Tibial nerve (tissue), 4 donors: ENCODE results near the gene PHF21B. TPM values are rescaled to one million over a fixed set of nuclear protein-coding genes. Genes with fewer than 3 reads are reported as not detected.

ENCODE experiments used
- DNase-seq, 2 donors: peaks; one replicate each; pipeline ENCODE4 v3.0.0-alpha.2; 2019; ENCODE audit warnings: low spot score in 2 of 2
- H3K27ac ChIP-seq, 4 donors: fragments of 200-600 bp; sonication (generic) in 3 of 4; one replicate each; pipeline ENCODE4 v1.5.1; 2017 to 2019; ENCODE audit warnings: mild to moderate bottlenecking in 1 of 4
- H3K27me3 ChIP-seq, 2 donors: fragments of 200-600 bp; sonication (generic) in 1 of 2; one replicate each; pipeline versions ENCODE4 v1.5.1 to v1.6.0; 2017 to 2019
- H3K36me3 ChIP-seq, 3 donors: fragments of 200-600 bp; sonication (generic); one replicate each; pipeline ENCODE4 v1.5.1; 2018 to 2019
- H3K4me1 ChIP-seq, 4 donors: fragments of 200-600 bp; sonication (generic) in 3 of 4; one replicate each; pipeline ENCODE4 v1.5.1; 2017 to 2019
- H3K4me3 ChIP-seq, 4 donors: fragments of 200-600 bp; sonication (generic) in 3 of 4; one replicate each; pipeline ENCODE4 v1.5.1; 2017 to 2019; ENCODE audit warnings: mild to moderate bottlenecking in 1 of 4, moderate library complexity in 1 of 4
- H3K9me3 ChIP-seq, 4 donors: fragments of 200-600 bp; sonication (generic) in 3 of 4; one replicate each; pipeline ENCODE4 v1.5.1; 2017 to 2019
- CTCF ChIP-seq, 5 experiments: fragments of 200-600 bp in 3 of 5; fragments of 450-650 bp in 2 of 5; sonication (generic) in 3 of 5; IDR thresholded peaks; one replicate each; pipeline ENCODE4 v1.5.1; 2016 to 2019; ENCODE audit warnings: antibody characterized with exemption in 5 of 5, mild to moderate bottlenecking in 3 of 5, moderate library complexity in 2 of 5
- EP300 ChIP-seq, 2 donors: sonication (generic); formaldehyde crosslinking; IDR thresholded peaks; one replicate each; pipeline ENCODE4 v1.6.1; 2017; ENCODE audit warnings: antibody characterized with exemption in 2 of 2, mild to moderate bottlenecking in 1 of 2
- POLR2A ChIP-seq, 2 donors: fragments of 450-650 bp; IDR thresholded peaks; one replicate each; pipeline ENCODE4 v1.6.1; 2017; ENCODE audit warnings: antibody characterized with exemption in 2 of 2, mild to moderate bottlenecking in 2 of 2, moderate library complexity in 2 of 2
- WGBS, 2 donors: methylation state at CpG; one replicate each; pipeline ENCODE4 v1.1.5; 2018; 5-methylcytosine and 5-hydroxymethylcytosine counted together
- total RNA-seq, 4 donors: library from RNA; depleted of rRNA; stranded (reverse); fragments of >200 nt; gene quantifications; one replicate each; pipeline ENCODE4 v1.1.0, GENCODE V29; 2016

PHF21B gene
- total RNA-seq, 4 donors from 2014 or later: 0.39 to 4.2 (median 0.90) TPM; not detected in 1

DNA sequence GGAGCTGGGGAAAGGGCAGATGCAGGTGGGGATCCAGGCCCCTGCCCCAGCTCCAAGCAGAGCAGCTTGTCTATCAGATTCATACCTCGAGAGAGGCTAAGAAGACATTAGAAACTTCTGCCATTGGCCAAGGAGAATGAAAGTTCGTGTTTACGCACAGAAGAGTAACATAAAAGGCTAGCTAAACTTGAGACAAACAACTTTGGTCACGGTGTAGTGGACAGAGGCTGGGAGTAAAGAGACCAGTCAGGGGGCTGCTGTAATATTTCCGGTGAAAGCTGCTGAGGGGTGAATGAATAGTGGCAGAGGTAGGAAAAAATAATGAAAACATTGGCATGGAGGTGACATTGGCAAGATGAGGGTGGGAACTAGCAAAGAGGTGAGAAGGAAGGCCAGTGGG, 22.9 kb downstream of the PHF21B start:
- 85 to 90% methylated on average over 5 of the region's 5 CpGs for WGBS, 2 donors
- Histone ChIP-seq H3K9me3 (peaks cover 0 to 11% (median 0%) of the 10 kb centered on the region in 4 donors), H3K36me3 (no peaks in the 10 kb centered on the region), H3K4me1 (no peaks in the 10 kb centered on the region), H3K27ac (no peak overlapping the region), H3K27me3 (no peaks in the 10 kb centered on the region), H3K4me3 (no peak overlapping the region)
- DNase-seq: no peak
- TF ChIP-seq EP300 (IDR thresholded peaks at IDR 0.05) (no peak), POLR2A (IDR thresholded peaks at IDR 0.05) (no peak), CTCF (IDR thresholded peaks at IDR 0.05) (no peak)

DNA sequence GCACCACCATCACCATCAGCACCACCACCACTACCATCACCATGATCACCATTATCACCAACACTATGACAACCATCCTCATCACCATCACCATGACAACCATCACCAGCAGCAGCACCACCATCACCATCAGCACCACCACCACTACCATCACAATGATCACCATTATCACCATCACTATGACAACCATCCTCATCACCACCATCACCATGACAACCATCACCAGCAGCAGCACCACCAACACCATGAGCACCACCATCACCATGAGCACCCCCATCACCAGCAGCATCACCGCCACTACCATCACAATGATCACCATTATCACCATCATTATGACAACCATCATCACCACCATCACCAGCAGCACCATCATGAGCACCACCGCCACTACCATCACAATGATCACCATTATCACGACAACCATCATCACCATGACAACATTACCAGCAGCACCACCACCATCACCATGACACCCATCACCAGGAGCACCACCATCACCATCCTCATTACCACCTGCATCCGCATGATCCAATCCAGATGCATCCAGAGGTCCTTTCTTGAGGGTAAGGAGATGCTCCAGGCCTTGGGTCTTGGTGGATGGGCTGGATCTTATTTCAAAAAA, 23.8 kb downstream of the PHF21B start:
- TF ChIP-seq EP300 (IDR thresholded peaks at IDR 0.05): no peak
- TF ChIP-seq POLR2A (IDR thresholded peaks at IDR 0.05): no peak
- no peak for DNase-seq
- no peak overlapping the region for H3K27ac ChIP-seq
- H3K36me3 ChIP-seq: no peaks in the 10 kb centered on the region
- no peaks in the 10 kb centered on the region for H3K27me3 ChIP-seq
- no peak overlapping the region for H3K4me3 ChIP-seq
- H3K9me3 ChIP-seq: peaks cover 0 to 11% (median 0%) of the 10 kb centered on the region in 4 donors
- no peaks in the 10 kb centered on the region for H3K4me1 ChIP-seq
- 81 to 95% methylated on average over 4 of the region's 4 CpGs for WGBS, 2 donors

DNA sequence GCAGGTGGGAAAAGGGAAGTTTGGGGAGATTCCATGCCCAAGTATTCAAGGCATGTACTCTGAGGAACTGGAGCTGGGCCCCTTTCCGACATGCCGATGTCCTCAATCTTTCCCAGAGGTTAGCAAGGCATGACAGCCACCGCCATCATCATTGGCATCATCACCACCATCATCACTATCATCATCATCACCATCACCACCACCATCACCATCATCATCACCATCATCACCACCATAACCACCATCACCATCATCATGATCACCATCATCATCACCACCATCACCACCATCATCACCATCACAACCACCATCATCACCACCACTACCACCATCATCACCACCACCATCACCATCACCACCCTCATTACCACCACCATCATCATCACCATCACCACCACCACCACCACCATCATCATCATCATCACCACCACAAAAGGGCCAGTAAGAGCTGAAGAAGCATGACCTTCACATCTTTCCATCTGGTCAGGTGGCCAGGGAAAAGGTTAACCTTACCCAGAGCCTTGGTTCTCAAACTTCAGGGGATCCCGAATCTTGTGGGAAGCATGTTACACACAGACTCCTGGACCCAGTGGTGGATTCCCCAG, 25.8 kb downstream of the PHF21B start:
- Histone ChIP-seq H3K36me3 (no peaks in the 10 kb centered on the region), H3K27ac (no peak overlapping the region), H3K9me3 (no peaks in the 10 kb centered on the region), H3K27me3 (no peaks in the 10 kb centered on the region), H3K4me1 (no peaks in the 10 kb centered on the region), H3K4me3 (no peak overlapping the region)
- TF ChIP-seq EP300 (IDR thresholded peaks at IDR 0.05) (no peak), POLR2A (IDR thresholded peaks at IDR 0.05) (no peak), CTCF (IDR thresholded peaks at IDR 0.05) (no peak)
- 97% methylated on average over 4 of the region's 4 CpGs for WGBS, 2 donors
- DNase-seq: no peak

DNA sequence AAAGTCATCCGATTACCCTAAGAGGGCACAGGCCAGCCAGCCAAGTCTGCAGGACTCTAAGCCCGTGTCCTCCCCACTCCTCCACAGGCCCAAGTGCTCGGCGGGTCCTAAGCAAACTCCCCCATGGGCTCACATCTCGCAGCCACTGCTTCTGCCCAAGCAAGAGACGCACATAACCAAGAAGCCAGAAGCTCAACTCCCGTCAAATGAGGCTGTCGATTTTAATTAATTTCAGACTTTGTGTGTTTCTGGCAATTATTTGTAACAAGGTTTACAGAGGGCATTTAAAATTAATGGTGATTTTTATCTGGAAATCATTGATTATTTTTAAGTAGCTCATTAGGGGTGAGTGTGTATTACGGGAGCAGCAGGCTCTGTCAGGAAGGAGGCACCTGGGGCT, 27.4 kb downstream of the PHF21B start:
- Histone ChIP-seq H3K36me3 (no peaks in the 10 kb centered on the region), H3K4me3 (no peak overlapping the region), H3K9me3 (no peaks in the 10 kb centered on the region), H3K27me3 (no peaks in the 10 kb centered on the region), H3K4me1 (no peaks in the 10 kb centered on the region), H3K27ac (no peak overlapping the region)
- no peak for DNase-seq
- TF ChIP-seq CTCF (IDR thresholded peaks at IDR 0.05) (no peak), EP300 (IDR thresholded peaks at IDR 0.05) (no peak), POLR2A (IDR thresholded peaks at IDR 0.05) (no peak)
- WGBS, 2 donors: 67 to 82% methylated on average over 9 of the region's 9 CpGs

- H3K9me3 ChIP-seq: no peaks in the 10 kb centered on the region
- TF ChIP-seq POLR2A (IDR thresholded peaks at IDR 0.05) (no peak), CTCF (IDR thresholded peaks at IDR 0.05) (no peak), EP300 (IDR thresholded peaks at IDR 0.05) (no peak)
- H3K27me3 ChIP-seq: no peaks in the 10 kb centered on the region
- no peak overlapping the region for H3K27ac ChIP-seq
- no peak for DNase-seq
- WGBS, 2 donors: 76 to 84% methylated on average over 11 of the region's 11 CpGs
- H3K36me3 ChIP-seq: no peaks in the 10 kb centered on the region
- no peaks in the 10 kb centered on the region for H3K4me1 ChIP-seq
- no peak overlapping the region for H3K4me3 ChIP-seq
Measured at GRCh38 chr22:44981857-44982256, 27.9 kb downstream of the PHF21B start.
